Endodermal cell (in vitro differentiated cells): ENCODE measurements around the gene MICB. TPM values are rescaled to one million over a fixed set of nuclear protein-coding genes. Genes with fewer than 3 reads are reported as not detected.

Experiments
- DNase-seq: peaks from one replicate; pipeline ENCODE4 v3.0.0-alpha.2; 2017
- H3K27ac ChIP-seq: 2 replicates; pipeline ENCODE4 v1.5.1; 2013; ENCODE audit warnings: mild to moderate bottlenecking, low read depth, low read length, moderate library complexity
- H3K27me3 ChIP-seq: 2 replicates; pipeline ENCODE4 v1.6.1; 2013; ENCODE audit warnings: mild to moderate bottlenecking, low read length, moderate library complexity; ENCODE audit not compliant: insufficient read depth, control insufficient read depth, poor library complexity, severe bottlenecking
- H3K36me3 ChIP-seq: 2 replicates; pipeline ENCODE4 v1.7.0; 2013; ENCODE audit warnings: mild to moderate bottlenecking, low read length, moderate library complexity; ENCODE audit not compliant: control insufficient read depth, insufficient read depth
- H3K4me1 ChIP-seq: one replicate; pipeline ENCODE4 v1.7.0; 2013; ENCODE audit warnings: low read length; ENCODE audit not compliant: control insufficient read depth, insufficient read depth
- H3K4me3 ChIP-seq: 2 replicates; pipeline ENCODE4 v1.5.1; 2013; ENCODE audit warnings: mild to moderate bottlenecking, low read length, moderate library complexity
- H3K9ac ChIP-seq: 2 replicates; pipeline ENCODE4 v1.6.1; 2013; ENCODE audit warnings: mild to moderate bottlenecking, low read length, moderate library complexity; ENCODE audit not compliant: poor library complexity, severe bottlenecking; ENCODE audit errors: extremely low read depth
- H3K9me3 ChIP-seq: 2 replicates; pipeline ENCODE4 v1.6.1; 2013; ENCODE audit warnings: mild to moderate bottlenecking, low read length, moderate library complexity; ENCODE audit not compliant: control insufficient read depth
- H3K27ac Mint-ChIP-seq: 2 replicates; pipeline ENCODE4 v1.8.0; 2020; ENCODE audit warnings: mixed read lengths
- H3K27me3 Mint-ChIP-seq: 2 replicates; pipeline ENCODE4 v1.8.0; 2021; ENCODE audit warnings: mild to moderate bottlenecking, mixed read lengths; ENCODE audit not compliant: insufficient read depth
- H3K36me3 Mint-ChIP-seq: 2 replicates; pipeline ENCODE4 v1.8.0; 2020; ENCODE audit warnings: low read depth, mixed read lengths
- H3K4me1 Mint-ChIP-seq: 2 replicates; pipeline ENCODE4 v1.8.0; 2020; ENCODE audit warnings: mixed read lengths
- H3K4me3 Mint-ChIP-seq: 2 replicates; pipeline ENCODE4 v1.8.0; 2020; ENCODE audit warnings: mild to moderate bottlenecking, moderate library complexity, mixed read lengths
- H3K9me3 Mint-ChIP-seq: 2 replicates; pipeline ENCODE4 v1.8.0; 2020; ENCODE audit warnings: mild to moderate bottlenecking, mixed read lengths
- WGBS, 2 experiments: methylation state at CpG; one replicate each; pipeline versions ENCODE4 v1.1.5 to v1.1.7; 2013; ENCODE audit warnings: missing lambda C conversion rate in 2 of 2, mixed read lengths in 1 of 2; ENCODE audit not compliant: insufficient coverage in 1 of 2, insufficient read length in 1 of 2; 5-methylcytosine and 5-hydroxymethylcytosine counted together
- total RNA-seq, 2 donors: library from RNA; stranded (reverse); fragmentation: NEBNext Ultra II Directional in 1 of 2; extraction: Animal tissue kit (Norgen Biotek cat#: 25700) in 1 of 2; gene quantifications; 2 replicates in 1 of 2; 3 replicates in 1 of 2; pipeline ENCODE4 v1.2.1, GENCODE V29; 2021
- TF ChIP-seq, protein P1 (sequence below): fragments of 200-600 bp; sonication (generic); conservative IDR thresholded peaks from 2 replicates; pipeline ENCODE4 v1.5.0; 2021; ENCODE audit warnings: antibody characterized with exemption, mild to moderate bottlenecking

Gene MICB
- total RNA-seq, 2 donors from 2014 or later: 8.2 to 8.5 TPM

DNA sequence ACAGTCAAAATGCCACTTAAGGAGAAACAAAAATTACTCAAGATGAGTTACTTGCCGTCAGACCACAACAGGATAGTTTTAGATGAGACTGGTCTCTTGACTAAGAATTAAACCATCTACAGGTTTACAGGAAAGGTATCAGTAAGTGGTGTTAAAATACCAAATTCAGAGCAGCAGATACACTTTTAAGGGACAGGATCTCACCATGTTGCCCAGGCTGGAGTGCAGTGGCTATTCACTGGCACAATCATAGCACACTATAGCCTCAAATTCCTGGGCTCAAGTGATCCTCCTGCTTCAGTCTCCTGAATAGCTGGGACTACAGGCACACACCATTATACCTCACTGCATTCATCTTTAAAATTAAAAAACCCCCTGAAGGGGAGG, 35.5 kb downstream of the MICB start:
- no peak for DNase-seq
- Histone ChIP-seq H3K4me3 (no peak overlapping the region), H3K36me3 (peaks cover 88% of the 10 kb centered on the region), H3K27me3 (no peaks in the 10 kb centered on the region), H3K9ac (no peak overlapping the region), H3K9me3 (no peaks in the 10 kb centered on the region), H3K27ac (no peak overlapping the region), H3K4me1 (no peaks in the 10 kb centered on the region)
- Mint-ChIP-seq H3K4me1 (peaks cover 28% of the 10 kb centered on the region), H3K27ac (no peak overlapping the region), H3K36me3 (peaks cover 79% of the 10 kb centered on the region), H3K27me3 (no peaks in the 10 kb centered on the region), H3K9me3 (no peaks in the 10 kb centered on the region), H3K4me3 (no peak overlapping the region)
- 93 to 100% methylated on average over 1 of the region's 1 CpG for WGBS, 2 experiments
- TF ChIP-seq, protein P1, sequence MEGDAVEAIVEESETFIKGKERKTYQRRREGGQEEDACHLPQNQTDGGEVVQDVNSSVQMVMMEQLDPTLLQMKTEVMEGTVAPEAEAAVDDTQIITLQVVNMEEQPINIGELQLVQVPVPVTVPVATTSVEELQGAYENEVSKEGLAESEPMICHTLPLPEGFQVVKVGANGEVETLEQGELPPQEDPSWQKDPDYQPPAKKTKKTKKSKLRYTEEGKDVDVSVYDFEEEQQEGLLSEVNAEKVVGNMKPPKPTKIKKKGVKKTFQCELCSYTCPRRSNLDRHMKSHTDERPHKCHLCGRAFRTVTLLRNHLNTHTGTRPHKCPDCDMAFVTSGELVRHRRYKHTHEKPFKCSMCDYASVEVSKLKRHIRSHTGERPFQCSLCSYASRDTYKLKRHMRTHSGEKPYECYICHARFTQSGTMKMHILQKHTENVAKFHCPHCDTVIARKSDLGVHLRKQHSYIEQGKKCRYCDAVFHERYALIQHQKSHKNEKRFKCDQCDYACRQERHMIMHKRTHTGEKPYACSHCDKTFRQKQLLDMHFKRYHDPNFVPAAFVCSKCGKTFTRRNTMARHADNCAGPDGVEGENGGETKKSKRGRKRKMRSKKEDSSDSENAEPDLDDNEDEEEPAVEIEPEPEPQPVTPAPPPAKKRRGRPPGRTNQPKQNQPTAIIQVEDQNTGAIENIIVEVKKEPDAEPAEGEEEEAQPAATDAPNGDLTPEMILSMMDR: no peak

DNA sequence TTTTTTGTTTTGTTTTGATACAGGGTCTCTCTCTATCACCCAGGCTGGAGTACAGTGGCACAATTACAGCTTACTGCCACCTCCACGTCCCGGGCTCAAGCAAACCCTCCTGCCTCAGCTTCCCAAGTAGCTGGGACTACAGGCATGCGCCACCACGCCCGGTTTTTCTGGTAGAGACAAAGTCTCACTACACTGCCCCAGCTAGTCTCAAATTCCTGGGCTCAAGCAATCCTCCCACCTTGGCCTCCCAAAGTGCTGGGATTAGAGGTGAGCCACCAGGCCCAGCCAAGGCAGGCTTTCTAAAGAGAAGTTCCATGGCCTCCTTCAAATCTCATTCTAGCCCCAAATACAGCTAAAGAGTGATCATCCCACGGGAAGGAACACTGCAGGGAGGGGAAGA, 36.1 kb downstream of the MICB start:
- Histone ChIP-seq H3K36me3 (peaks cover 93% of the 10 kb centered on the region), H3K9me3 (no peaks in the 10 kb centered on the region)

DNA sequence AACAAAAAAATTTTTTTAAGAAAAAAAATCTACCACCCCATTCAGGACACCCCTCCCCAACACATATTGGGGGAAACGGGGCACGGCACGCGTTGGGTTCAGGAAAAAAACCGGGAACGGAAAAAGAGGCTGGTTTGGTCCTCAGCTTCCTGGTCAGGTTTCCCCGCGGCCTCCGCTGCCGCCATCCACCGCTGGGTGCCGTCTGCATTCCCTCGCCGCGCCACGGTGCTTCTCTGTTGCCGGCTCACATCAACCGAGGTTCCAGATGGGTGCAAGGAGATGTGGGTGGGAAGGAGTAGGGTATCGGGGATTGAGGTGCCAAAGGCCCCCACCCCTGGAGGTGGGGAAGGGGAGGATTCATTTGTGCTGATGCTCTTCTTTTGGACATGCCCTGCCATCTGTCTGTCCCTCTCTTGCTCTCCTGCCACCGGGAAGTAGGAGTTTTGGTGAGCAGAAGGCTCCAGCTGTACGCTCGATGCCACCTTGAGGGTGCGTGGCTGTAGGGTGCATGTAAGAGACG, 36.6 kb downstream of the MICB start:
- Histone ChIP-seq H3K4me1 (peaks cover 1% of the 10 kb centered on the region), H3K9me3 (no peaks in the 10 kb centered on the region), H3K9ac (no peak overlapping the region), H3K36me3 (peaks cover 98% of the 10 kb centered on the region), H3K27ac (no peak overlapping the region), H3K27me3 (no peaks in the 10 kb centered on the region), H3K4me3 (no peak overlapping the region)
- H3K27me3 Mint-ChIP-seq: no peaks in the 10 kb centered on the region
- H3K36me3 Mint-ChIP-seq: peaks cover 90% of the 10 kb centered on the region
- peaks cover 36% of the 10 kb centered on the region for H3K4me1 Mint-ChIP-seq
- 93 to 95% methylated on average over 15 to 24 of the region's 24 CpGs for WGBS, 2 experiments
- TF ChIP-seq, protein P1: no peak
- no peak overlapping the region for H3K4me3 Mint-ChIP-seq
- DNase-seq: no peak
- no peaks in the 10 kb centered on the region for H3K9me3 Mint-ChIP-seq
- H3K27ac Mint-ChIP-seq: no peak overlapping the region

More for the DNA sequence above, 36.1 kb downstream of the MICB start:
- H3K4me3 Mint-ChIP-seq: no peak overlapping the region
- H3K9me3 Mint-ChIP-seq: no peaks in the 10 kb centered on the region
- H3K27me3 ChIP-seq: no peaks in the 10 kb centered on the region
- H3K36me3 Mint-ChIP-seq: peaks cover 85% of the 10 kb centered on the region
- H3K4me1 Mint-ChIP-seq: peaks cover 33% of the 10 kb centered on the region
- no peak overlapping the region for H3K4me3 ChIP-seq
- H3K4me1 ChIP-seq: no peaks in the 10 kb centered on the region
- TF ChIP-seq, protein P1: no peak
- no peak overlapping the region for H3K9ac ChIP-seq
- H3K27me3 Mint-ChIP-seq: no peaks in the 10 kb centered on the region
- H3K27ac ChIP-seq: no peak overlapping the region
- peak overlapping the region; percentile 58 for H3K27ac Mint-ChIP-seq
- WGBS, 2 experiments: 96 to 97% methylated on average over 5 to 6 of the region's 6 CpGs
- no peak for DNase-seq
